Measurements from ENCODE around the gene ARL8B. TPM values are rescaled to one million over a fixed set of nuclear protein-coding genes. Genes with fewer than 3 reads are reported as not detected.

Gene ARL8B
- total and polyA plus RNA-seq, 10 of the 15 experiments (the other 5 are each of a cell fraction or from before 2014, with no cell fraction given): 22.0 to 80.6 (median 43.7) TPM

- ChIA-PET RAD21 (ENCODE audit: unreplicated experiment) (interaction anchor here (0.9 to 2.5 kb wide), 7 partner anchors 31 to 198 kb away, joined by 3 to 13 read pairs (median 4); no protein-coding TSS in a partner anchor), CTCF (interaction anchor here (0.9 to 2.4 kb wide), 10 partner anchors 9 to 516 kb away, joined by 3 to 17 read pairs (median 4); no protein-coding TSS in a partner anchor), POLR2A (interaction anchor here (0.6 to 1.1 kb wide), 2 partner anchors 47 to 89 kb away, joined by 3 to 4 read pairs; no protein-coding TSS in a partner anchor), SMC1A (ENCODE audit: uncharacterized antibody, unreplicated experiment) (interaction anchor here (0.7 to 2.1 kb wide), 13 partner anchors 9 to 503 kb away, joined by 3 to 11 read pairs (median 3); no protein-coding TSS in a partner anchor)
- H3K27me3 ChIP-seq (replicated peaks in 1 of 2; ENCODE audit: control insufficient read depth in 2 of 2, insufficient read depth in 2 of 2, low read length in 1 of 2): no peaks in the 10 kb centered on the region
- no peaks in the 10 kb centered on the region for H3K79me2 ChIP-seq (ENCODE audit: control insufficient read depth, insufficient read depth, low read length)
- H3K9ac ChIP-seq (ENCODE audit: control insufficient read depth, insufficient read depth, low read length): no peak overlapping the region
- TF ChIP-seq RBBP5 (conservative IDR thresholded peaks at IDR 0.05) (no peak), CHD2 (IDR thresholded peaks at IDR 0.05; ENCODE audit: borderline replicate concordance, low read depth, low read length) (no peak), IRF5 (IDR thresholded peaks at IDR 0.05; ENCODE audit: borderline replicate concordance) (no peak)
- no peaks in the 10 kb centered on the region for H3K4me1 ChIP-seq (ENCODE audit: control insufficient read depth, insufficient read depth, low read length)
- H3K27ac ChIP-seq (ENCODE audit: control insufficient read depth, insufficient read depth): no peak overlapping the region
- no peak overlapping the region for H2AFZ ChIP-seq (ENCODE audit: control insufficient read depth, low read depth, low read length)
- in situ Hi-C loops (cut with MboI) (no loop called here), intact Hi-C loops (cut with micrococcal nuclease; ENCODE audit: unreplicated experiment) (loop anchor here (2.0 to 10.0 kb wide), 2 partner anchors 77 to 497 kb away; no protein-coding TSS in a partner anchor)
- no peaks in the 10 kb centered on the region for H3K36me3 ChIP-seq (ENCODE audit: control insufficient read depth in 2 of 2, insufficient read depth in 2 of 2, low read length in 1 of 2)
- no peaks in the 10 kb centered on the region for H3K9me3 ChIP-seq (replicated peaks; ENCODE audit: control insufficient read depth, insufficient read depth, low read length)
- no peaks in the 10 kb centered on the region for H4K20me1 ChIP-seq (ENCODE audit: control insufficient read depth, insufficient read depth)
- FAIRE-seq (no peak), DNase-seq (ENCODE audit: low read depth, low spot score) (no peak), ATAC-seq (no peak)
- H3K4me3 ChIP-seq: no peak overlapping the region
- no TSS peak for BruUV-seq (replicated peaks)
- 88% methylated on average over 6 of the region's 6 CpGs for WGBS (ENCODE audit: insufficient coverage, insufficient replicate concordance, low lambda C conversion rate, missing lambda C conversion rate)
- no peak overlapping the region for H3K4me2 ChIP-seq (ENCODE audit: control insufficient read depth, insufficient read depth)
Measured at GRCh38 chr3:5227812-5228211, 105.7 kb downstream of the ARL8B start.

- TF ChIP-seq TCF3 (IDR thresholded peaks at IDR 0.05; ENCODE audit: borderline replicate concordance, insufficient read depth, low read depth, low read length): no peak
- no peak for TF ChIP-seq MTA3 (IDR thresholded peaks at IDR 0.05; ENCODE audit: borderline replicate concordance, low read length)
- TF ChIP-seq ZNF24 (IDR thresholded peaks at IDR 0.05): 0 out of 2 replicates have a peak, but pooled peaks have one; percentile 29
- no peak for TF ChIP-seq IRF3 (IDR thresholded peaks at IDR 0.05)
- TF ChIP-seq RELB (IDR thresholded peaks at IDR 0.05; ENCODE audit: low read depth): no peak
- no peaks in the 10 kb centered on the region for H3K9me3 ChIP-seq (replicated peaks; ENCODE audit: control insufficient read depth, insufficient read depth, low read length)
Measured at GRCh38 chr3:5229414-5229813, 107.3 kb downstream of the ARL8B start.

More at GRCh38 chr3:5229414-5229813, 107.3 kb downstream of the ARL8B start:
- RAD21 ChIA-PET (ENCODE audit: unreplicated experiment): no interaction called here
- in situ Hi-C loops (cut with MboI): no loop called here
- SMC1A ChIA-PET (ENCODE audit: uncharacterized antibody, unreplicated experiment): interaction anchor here (0.6 kb wide), 1 partner anchor 107 kb away, joined by 3 read pairs; no protein-coding TSS in a partner anchor
- ATAC-seq (peak; percentile 15; the same call in 1 of the 3 replicates), FAIRE-seq (no peak), DNase-seq (ENCODE audit: low read depth, low spot score) (no peak)
- 0% methylated on average over 2 of the region's 2 CpGs for WGBS (ENCODE audit: insufficient coverage, insufficient replicate concordance, low lambda C conversion rate, missing lambda C conversion rate)
- intact Hi-C loops (cut with micrococcal nuclease; ENCODE audit: unreplicated experiment): loop anchor here (10.0 kb wide), 1 partner anchor 495 kb away; no protein-coding TSS in a partner anchor
- H3K4me1 ChIP-seq (ENCODE audit: control insufficient read depth, insufficient read depth, low read length): no peaks in the 10 kb centered on the region
- no peaks in the 10 kb centered on the region; a peak in 1 of 4 replicates for H3K27me3 ChIP-seq (replicated peaks in 1 of 2; ENCODE audit: control insufficient read depth in 2 of 2, insufficient read depth in 2 of 2, low read length in 1 of 2)
- H3K79me2 ChIP-seq (ENCODE audit: control insufficient read depth, insufficient read depth, low read length): no peaks in the 10 kb centered on the region
- no peaks in the 10 kb centered on the region for H3K36me3 ChIP-seq (ENCODE audit: control insufficient read depth in 2 of 2, insufficient read depth in 2 of 2, low read length in 1 of 2)
- H2AFZ ChIP-seq (ENCODE audit: control insufficient read depth, low read depth, low read length): no peak overlapping the region
- H3K27ac ChIP-seq (ENCODE audit: control insufficient read depth, insufficient read depth): no peak overlapping the region
- H3K4me3 ChIP-seq: no peak overlapping the region
- POLR2A ChIA-PET: no interaction called here
- BruUV-seq (replicated peaks): no TSS peak
- CTCF ChIA-PET: no interaction called here
- no peak overlapping the region for H3K9ac ChIP-seq (ENCODE audit: control insufficient read depth, insufficient read depth, low read length)
- no peak overlapping the region for H3K4me2 ChIP-seq (ENCODE audit: control insufficient read depth, insufficient read depth)
- H4K20me1 ChIP-seq (ENCODE audit: control insufficient read depth, insufficient read depth): no peaks in the 10 kb centered on the region

Data from GM12878 (cell line).